Right lobe of liver (tissue), 4 donors: ENCODE data around the gene LIG4.
A peak's percentile ranks its signal among the peaks of the same experiment; 100 is the strongest.

Experiments
- CTCF ChIP-seq, 4 donors: fragments of 200-600 bp in 3 of 4; fragments of 450-650 bp in 1 of 4; IDR thresholded peaks; one replicate each; pipeline versions ENCODE4 v1.5.1 to v1.8.0; 2016 to 2022; ENCODE audit warnings: antibody characterized with exemption in 4 of 4, mild to moderate bottlenecking in 2 of 4
- POLR2A ChIP-seq: fragments of 450-650 bp; IDR thresholded peaks from one replicate; pipeline ENCODE4 v1.6.1; 2017; ENCODE audit warnings: antibody characterized with exemption, mild to moderate bottlenecking
- donor health status: DM: no; HTN: no; CAD: no.
- donor health status: DM: no; HTN: no; CAD: no.
- donor health status: DM: no; HTN: yes; CAD: no.

- TF ChIP-seq CTCF (IDR thresholded peaks at IDR 0.05) (peak; percentile 16 to 44 (median 38)), POLR2A (no peak)
Observed at GRCh38 chr13:108176685-108177274, 38.6 kb downstream of the LIG4 start.
